GM19324 (cell line): Measurements from ENCODE around the gene BICDL2.
A peak's percentile ranks its signal among the peaks of the same experiment; 100 is the strongest.

Source experiments
- ATAC-seq: cut with Tn5 transposase; IDR thresholded peaks from one replicate; pipeline ENCODE4 v1.9.1; 2021; ENCODE audit warnings: mild to moderate bottlenecking, moderate library complexity; ENCODE audit not compliant: unreplicated experiment, low FRiP score

BICDL2 gene

GRCh38 chr16:3026609-3027488 is 9.9 kb downstream of the BICDL2 start:
- no peak for ATAC-seq

GRCh38 chr16:3026003-3026378 is 10.8 kb downstream of the BICDL2 start:
- ATAC-seq, result no peak

GRCh38 chr16:3025032-3026002 is 11.4 kb downstream of the BICDL2 start:
- ATAC-seq, result no peak

- peak; percentile 71 for ATAC-seq
Measured at GRCh38 chr16:3023669-3024478, 12.9 kb downstream of the BICDL2 start, which contains the start of the genes HCFC1R1 and THOC6. TSS of gene HCFC1R1 (minus strand) at chr16:3023942. CDS start at chr16:3023941, 1 bp downstream. TSS of gene THOC6 (plus strand) at chr16:3024035. CDS start at chr16:3024327, 292 bp downstream.

GRCh38 chr16:3023415-3023668 is 13.4 kb downstream of the BICDL2 start:
- no peak for ATAC-seq

GRCh38 chr16:3022684-3023414 is 13.9 kb downstream of the BICDL2 start:
- ATAC-seq, result no peak

GRCh38 chr16:3022208-3022683 is 14.5 kb downstream of the BICDL2 start:
- ATAC-seq, result no peak

- no peak for ATAC-seq
Measured at GRCh38 chr16:3021449-3022207, 15.1 kb downstream of the BICDL2 start.

- no peak for ATAC-seq
Measured at GRCh38 chr16:3020604-3021448, 15.9 kb downstream of the BICDL2 start.

- peak; percentile 34 for ATAC-seq
Measured at GRCh38 chr16:3020247-3020603, 16.5 kb downstream of the BICDL2 start, which contains the start of gene TNFRSF12A. TSS of gene TNFRSF12A (plus strand) at chr16:3020368. CDS start at chr16:3020398, 30 bp downstream.

- ATAC-seq, result no peak
Measured at GRCh38 chr16:3019594-3020246, 17.0 kb downstream of the BICDL2 start.

- no peak for ATAC-seq
Measured at GRCh38 chr16:3017794-3018506, 18.8 kb downstream of the BICDL2 start, which contains the start of gene CLDN6. TSS of gene CLDN6 (minus strand) at chr16:3018183. CDS start at chr16:3016021, 2,162 bp downstream.

- no peak for ATAC-seq
Measured at GRCh38 chr16:3017344-3017743, 19.4 kb downstream of the BICDL2 start.

- ATAC-seq, result no peak
Measured at GRCh38 chr16:3015865-3016521, 20.8 kb downstream of the BICDL2 start.

GRCh38 chr16:3014971-3015370 is 21.8 kb downstream of the BICDL2 start:
- no peak for ATAC-seq

GRCh38 chr16:3013998-3014690 is 22.6 kb downstream of the BICDL2 start:
- ATAC-seq, result no peak
